Sigmoid colon (tissue), 7 donors: ENCODE results near the gene TSPAN18. TPM values are rescaled to one million over a fixed set of nuclear protein-coding genes. Genes with fewer than 3 reads are reported as not detected.

Source experiments
- DNase-seq: peaks from one replicate; pipeline ENCODE4 v3.0.0-alpha.2; 2019
- H3K27ac ChIP-seq, 4 donors: fragments of 200-600 bp; sonication (generic); one replicate each; pipeline ENCODE4 v1.5.1; 2016 to 2019; ENCODE audit warnings: mild to moderate bottlenecking in 1 of 4
- H3K27me3 ChIP-seq, 3 donors: fragments of 200-600 bp; sonication (generic); one replicate each; pipeline ENCODE4 v1.5.1; 2019; ENCODE audit warnings: mild to moderate bottlenecking in 1 of 3
- H3K36me3 ChIP-seq, 4 donors: fragments of 200-600 bp; sonication (generic); one replicate each; pipeline ENCODE4 v1.5.1; 2016 to 2019
- H3K4me1 ChIP-seq, 4 donors: fragments of 200-600 bp; sonication (generic); one replicate each; pipeline ENCODE4 v1.5.1; 2017 to 2019
- H3K4me3 ChIP-seq, 4 donors: fragments of 200-600 bp; sonication (generic); one replicate each; pipeline ENCODE4 v1.5.1; 2017 to 2019; ENCODE audit warnings: mild to moderate bottlenecking in 2 of 4, moderate library complexity in 1 of 4
- H3K9me3 ChIP-seq, 4 donors: fragments of 200-600 bp in 3 of 4; sonication (generic) in 3 of 4; one replicate each; pipeline versions ENCODE4 v1.5.1 to v1.6.1; 2013 to 2019
- CTCF ChIP-seq, 4 experiments: fragments of 450-650 bp in 3 of 4; fragments of 200-600 bp in 1 of 4; IDR thresholded peaks; one replicate each; pipeline ENCODE4 v1.5.1; 2016 to 2019; ENCODE audit warnings: antibody characterized with exemption in 4 of 4, mild to moderate bottlenecking in 3 of 4, moderate library complexity in 2 of 4
- EP300 ChIP-seq, 4 donors: sonication (generic); formaldehyde crosslinking; IDR thresholded peaks; one replicate each; pipeline ENCODE4 v1.6.1; 2017; ENCODE audit warnings: antibody characterized with exemption in 4 of 4
- POLR2A ChIP-seq, 2 donors: fragments of 450-650 bp; IDR thresholded peaks; one replicate each; pipeline ENCODE4 v1.6.1; 2016; ENCODE audit warnings: antibody characterized with exemption in 2 of 2, mild to moderate bottlenecking in 2 of 2, moderate library complexity in 2 of 2
- POLR2AphosphoS5 ChIP-seq, 4 donors: sonication (generic); formaldehyde crosslinking; IDR thresholded peaks; one replicate each; pipeline ENCODE4 v1.6.1; 2017; ENCODE audit warnings: antibody characterized with exemption in 4 of 4
- WGBS, 2 donors: extraction: QIAGEN DNeasy Blood & Tissue Kit; methylation state at CpG; one replicate each; pipeline ENCODE4 v1.1.7; 2013; 5-methylcytosine and 5-hydroxymethylcytosine counted together
- intact Hi-C: fragments of 100-400 bp; cut with DNase I; formaldehyde crosslinking; loops from one replicate; pipeline ENCODE4 v1.15.1; 2023
- polyA plus RNA-seq, 3 donors: library from polyadenylated mRNA; stranded (reverse); fragments of 200-250 nt; gene quantifications; one replicate each; pipeline ENCODE4 v1.2.3, GENCODE V29; 2013
- total RNA-seq, 4 donors: library from RNA; depleted of rRNA; stranded (reverse); fragments of >200 nt; gene quantifications; one replicate each; pipeline ENCODE4 v1.1.0, GENCODE V29; 2016
- donor health status: healthy with polysubstance abuse.
- donor health status: Bipolar disorder and iron deficiency.
- donor health status: healthy.

Gene TSPAN18
- total and polyA plus RNA-seq, 7 donors, result 0.23 to 75.3 (median 13.8) TPM

GRCh38 chr11:44855493-44855849 lies 128.7 kb downstream of the TSPAN18 start:
- Histone ChIP-seq H3K9me3 (no peaks in the 10 kb centered on the region), H3K4me1 (peaks cover 0 to 68% (median 48%) of the 10 kb centered on the region in 4 donors), H3K4me3 (no peak overlapping the region), H3K27ac (peak overlapping the region; percentile 40 to 97 (median 84)), H3K27me3 (no peaks in the 10 kb centered on the region), H3K36me3 (no peaks in the 10 kb centered on the region)
- no peak for DNase-seq
- intact Hi-C loops, result no loop called here
- TF ChIP-seq EP300 (IDR thresholded peaks at IDR 0.05), result no peak
- TF ChIP-seq POLR2A (IDR thresholded peaks at IDR 0.05), result no peak
- TF ChIP-seq POLR2AphosphoS5 (IDR thresholded peaks at IDR 0.05), result no peak
- no peak for TF ChIP-seq CTCF (IDR thresholded peaks at IDR 0.05)

GRCh38 chr11:44857490-44858090 lies 130.8 kb downstream of the TSPAN18 start:
- Histone ChIP-seq H3K9me3 (no peaks in the 10 kb centered on the region), H3K27me3 (no peaks in the 10 kb centered on the region), H3K4me1 (peaks cover 0 to 84% (median 62%) of the 10 kb centered on the region in 4 donors), H3K27ac (peak overlapping the region; percentile 91 to 97 (median 95)), H3K4me3 (no peak overlapping the region), H3K36me3 (no peaks in the 10 kb centered on the region)
- intact Hi-C loops, result no loop called here
- no peak for TF ChIP-seq POLR2A (IDR thresholded peaks at IDR 0.05)
- peak in 2 of 4 donors; percentile 27 to 43 for TF ChIP-seq POLR2AphosphoS5 (IDR thresholded peaks at IDR 0.05)
- peak; percentile 85 for DNase-seq
- WGBS, 2 donors, result 90% methylated on average over 11 of the region's 11 CpGs

GRCh38 chr11:44858796-44859527 lies 132.2 kb downstream of the TSPAN18 start:
- Histone ChIP-seq H3K27me3 (no peaks in the 10 kb centered on the region), H3K27ac (peak overlapping the region; percentile 91 to 97 (median 95)), H3K4me3 (no peak overlapping the region), H3K4me1 (peaks cover 0 to 80% (median 65%) of the 10 kb centered on the region in 4 donors), H3K36me3 (no peaks in the 10 kb centered on the region), H3K9me3 (no peaks in the 10 kb centered on the region)
- TF ChIP-seq POLR2AphosphoS5 (IDR thresholded peaks at IDR 0.05), result no peak
- no peak for TF ChIP-seq CTCF (IDR thresholded peaks at IDR 0.05)
- no peak for TF ChIP-seq EP300 (IDR thresholded peaks at IDR 0.05)
- no peak for TF ChIP-seq POLR2A (IDR thresholded peaks at IDR 0.05)
- WGBS, 2 donors, result 87 to 88% methylated on average over 14 of the region's 14 CpGs
- DNase-seq, result peak; percentile 41
- intact Hi-C loops, result no loop called here

- Histone ChIP-seq H3K27ac (peak overlapping the region; percentile 91 to 97 (median 95)), H3K36me3 (no peaks in the 10 kb centered on the region), H3K9me3 (no peaks in the 10 kb centered on the region), H3K4me1 (peaks cover 0 to 78% (median 60%) of the 10 kb centered on the region in 4 donors), H3K27me3 (no peaks in the 10 kb centered on the region), H3K4me3 (no peak overlapping the region)
- TF ChIP-seq CTCF (IDR thresholded peaks at IDR 0.05) (no peak), EP300 (IDR thresholded peaks at IDR 0.05) (no peak), POLR2AphosphoS5 (IDR thresholded peaks at IDR 0.05) (no peak), POLR2A (IDR thresholded peaks at IDR 0.05) (no peak)
- peak; percentile 33 for DNase-seq
- 89 to 92% methylated on average over 5 of the region's 5 CpGs for WGBS, 2 donors
- intact Hi-C loops, result no loop called here
These were observed 132.8 kb downstream of the TSPAN18 start for GRCh38 chr11:44859528-44859925.

- TF ChIP-seq CTCF (IDR thresholded peaks at IDR 0.05) (no peak), POLR2AphosphoS5 (IDR thresholded peaks at IDR 0.05) (no peak)
- H3K9me3 ChIP-seq, result no peaks in the 10 kb centered on the region
- H3K4me1 ChIP-seq, result peaks cover 0 to 80% (median 60%) of the 10 kb centered on the region in 4 donors
- H3K36me3 ChIP-seq, result no peaks in the 10 kb centered on the region
- H3K27me3 ChIP-seq, result no peaks in the 10 kb centered on the region
- peak; percentile 58 for DNase-seq
- peak overlapping the region; percentile 91 to 97 (median 95) for H3K27ac ChIP-seq
- no peak overlapping the region for H3K4me3 ChIP-seq
- intact Hi-C loops, result no loop called here
- WGBS, 2 donors, result 81 to 92% methylated on average over 5 of the region's 5 CpGs
These were observed 133.6 kb downstream of the TSPAN18 start for GRCh38 chr11:44860346-44860745.
